Right lobe of liver (tissue), 6 donors: Measurements from ENCODE around the gene S100A1. TPM values are rescaled to one million over a fixed set of nuclear protein-coding genes. Genes with fewer than 3 reads are reported as not detected.

Experiments used
- ATAC-seq, 4 donors: fragments of 200-7000 bp; cut with Tn5 transposase; one replicate each; pipeline ENCODE4 v1.9.1; 2020; ENCODE audit warnings: mild to moderate bottlenecking in 4 of 4, moderate library complexity in 4 of 4
- DNase-seq, 3 donors: peaks; one replicate each; pipeline ENCODE4 v3.0.0-alpha.2; 2020
- H3K27ac ChIP-seq, 3 donors: fragments of 200-600 bp; one replicate each; pipeline ENCODE4 v1.8.0; 2022
- H3K27me3 ChIP-seq, 2 donors: fragments of 200-600 bp; one replicate each; pipeline ENCODE4 v1.8.0; 2022
- H3K36me3 ChIP-seq, 4 donors: fragments of 200-600 bp; sonication (generic) in 1 of 4; one replicate each; pipeline versions ENCODE4 v1.5.1 to v1.8.0; 2017 to 2022; ENCODE audit warnings: control low read depth in 1 of 4
- H3K4me1 ChIP-seq, 4 donors: fragments of 200-600 bp; sonication (generic) in 1 of 4; one replicate each; pipeline versions ENCODE4 v1.5.1 to v1.8.0; 2017 to 2022; ENCODE audit warnings: control low read depth in 1 of 4
- H3K4me3 ChIP-seq, 3 donors: fragments of 200-600 bp; one replicate each; pipeline ENCODE4 v1.8.0; 2022
- H3K9me3 ChIP-seq, 4 donors: fragments of 200-600 bp; sonication (generic) in 1 of 4; one replicate each; pipeline versions ENCODE4 v1.5.1 to v1.8.0; 2017 to 2022; ENCODE audit warnings: control low read depth in 1 of 4
- CTCF ChIP-seq, 4 donors: fragments of 200-600 bp in 3 of 4; fragments of 450-650 bp in 1 of 4; IDR thresholded peaks; one replicate each; pipeline versions ENCODE4 v1.5.1 to v1.8.0; 2016 to 2022; ENCODE audit warnings: antibody characterized with exemption in 4 of 4, mild to moderate bottlenecking in 2 of 4
- POLR2A ChIP-seq: fragments of 450-650 bp; IDR thresholded peaks from one replicate; pipeline ENCODE4 v1.6.1; 2017; ENCODE audit warnings: antibody characterized with exemption, mild to moderate bottlenecking
- WGBS: methylation state at CpG from one replicate; pipeline ENCODE4 v1.1.6; 2018; ENCODE audit warnings: low coverage, low lambda C conversion rate; ENCODE audit not compliant: insufficient coverage; ENCODE audit errors: missing lambda C conversion rate; 5-methylcytosine and 5-hydroxymethylcytosine counted together
- intact Hi-C, 2 donors: fragments of 100-400 bp; cut with DNase I; formaldehyde crosslinking; loops; one replicate each; pipeline versions ENCODE4 v1.11.2 to v1.14.1; 2022
- total RNA-seq, 6 experiments: library from RNA; depleted of rRNA in 2 of 6; stranded (reverse); fragments of >200 nt in 2 of 6; fragmentation: NEBNext Ultra II Directional in 3 of 6; extraction: Animal tissue kit (Norgen Biotek cat#: 25700) in 3 of 6; gene quantifications; one replicate each; pipeline versions ENCODE4 v1.1.0 to v1.2.4, GENCODE V29; 2016 to 2023
- donor health status: DM: no; HTN: yes; CAD: no.
- donor health status: DM: no; HTN: no; CAD: no.
- donor health status: DM: no; HTN: no; CAD: no.
- donor health status: DM: no; HTN: yes; CAD: no.
- donor health status: DM: no; HTN: yes; CAD: no.

S100A1 gene
- total RNA-seq, 6 experiments from 2014 or later: 0.40 to 2.1 (median 1.0) TPM

- H3K36me3 ChIP-seq: peaks cover 0 to 14% (median 5%) of the 10 kb centered on the region in 4 donors
- DNase-seq (no peak), ATAC-seq (no peak)
- peak overlapping the region; percentile 92 to 98 (median 94) for H3K27ac ChIP-seq
- H3K9me3 ChIP-seq: no peaks in the 10 kb centered on the region
- no peaks in the 10 kb centered on the region for H3K27me3 ChIP-seq
- 74% methylated on average over 4 of the region's 7 CpGs for WGBS
- peaks cover 0 to 27% (median 12%) of the 10 kb centered on the region in 4 donors for H3K4me1 ChIP-seq
- no peak for TF ChIP-seq POLR2A
- TF ChIP-seq CTCF (IDR thresholded peaks at IDR 0.05): no peak
- intact Hi-C loops: no loop called here
- H3K4me3 ChIP-seq: peak overlapping the region; percentile 36 to 60 (median 55)
Measured at GRCh38 chr1:153608089-153608682, 20.0 kb upstream of the S100A1 start.

GRCh38 chr1:153608742-153609584, 19.3 kb upstream of the S100A1 start:
- peaks cover 0 to 31% (median 14%) of the 10 kb centered on the region in 4 donors for H3K4me1 ChIP-seq
- H3K9me3 ChIP-seq: no peaks in the 10 kb centered on the region
- TF ChIP-seq POLR2A (peak; percentile 65), CTCF (IDR thresholded peaks at IDR 0.05) (no peak)
- H3K4me3 ChIP-seq: peak overlapping the region; percentile 36 to 60 (median 55)
- WGBS: 16% methylated on average over 8 of the region's 19 CpGs
- H3K27ac ChIP-seq: peak overlapping the region; percentile 92 to 98 (median 94)
- intact Hi-C loops: no loop called here
- peaks cover 0 to 14% (median 5%) of the 10 kb centered on the region in 4 donors for H3K36me3 ChIP-seq
- peak; percentile 82 to 91 (median 88) for ATAC-seq
- no peaks in the 10 kb centered on the region for H3K27me3 ChIP-seq
- DNase-seq: peak; percentile 95 to 96 (median 96)

- Histone ChIP-seq H3K27ac (peak overlapping the region; percentile 92 to 98 (median 94)), H3K4me1 (peaks cover 0 to 31% (median 14%) of the 10 kb centered on the region in 4 donors), H3K36me3 (peaks cover 0 to 14% (median 5%) of the 10 kb centered on the region in 4 donors), H3K27me3 (no peaks in the 10 kb centered on the region), H3K9me3 (no peaks in the 10 kb centered on the region), H3K4me3 (peak overlapping the region; percentile 36 to 60 (median 55))
- intact Hi-C loops: no loop called here
- no peak for DNase-seq
- WGBS: 59% methylated on average over 6 of the region's 6 CpGs
- TF ChIP-seq CTCF (IDR thresholded peaks at IDR 0.05) (no peak), POLR2A (no peak)
- ATAC-seq: no peak
Measured at GRCh38 chr1:153609585-153609907, 18.7 kb upstream of the S100A1 start.

- Histone ChIP-seq H3K27ac (peak overlapping the region; percentile 34 to 94 (median 92)), H3K36me3 (peaks cover 0 to 14% (median 5%) of the 10 kb centered on the region in 4 donors), H3K4me1 (peaks cover 0 to 31% (median 14%) of the 10 kb centered on the region in 4 donors), H3K9me3 (no peaks in the 10 kb centered on the region), H3K27me3 (no peaks in the 10 kb centered on the region), H3K4me3 (no peak overlapping the region)
- DNase-seq (no peak), ATAC-seq (no peak)
- intact Hi-C loops: no loop called here
- TF ChIP-seq CTCF (IDR thresholded peaks at IDR 0.05): no peak
- no peak for TF ChIP-seq POLR2A
- 20% methylated on average over 1 of the region's 4 CpGs for WGBS
Measured at GRCh38 chr1:153610334-153610733, 17.9 kb upstream of the S100A1 start.
